ENCODE measurements around the gene TRIM62. TPM values are rescaled to one million over a fixed set of nuclear protein-coding genes. Genes with fewer than 3 reads are reported as not detected.
A peak's percentile ranks its signal among the peaks of the same experiment; 100 is the strongest.
"Not testable (repeated sequence)": the region's sequence is repeated elsewhere in the genome, so short reads cannot be mapped to it uniquely, and the experiment has no call there.

The TRIM62 gene
- total and polyA plus RNA-seq, 9 donors: 3.0 to 7.9 (median 6.1) TPM

DNA sequence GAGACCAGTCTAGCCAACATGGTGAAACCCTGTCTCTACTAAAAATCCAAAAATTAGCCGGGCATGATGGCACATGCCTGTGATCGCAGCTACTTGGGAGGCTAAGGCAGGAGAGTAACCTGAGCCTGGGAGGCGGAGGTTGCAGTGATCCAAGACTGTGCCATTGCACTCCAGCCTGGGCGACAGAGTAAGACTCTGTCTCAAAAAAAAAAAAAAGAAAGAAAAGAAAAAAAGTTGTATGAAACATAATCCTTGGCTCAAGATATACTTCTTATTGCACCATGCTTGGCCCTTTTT lies 81.8 kb downstream of the TRIM62 start:
- peaks cover 23% of the 10 kb centered on the region for H3K4me1 ChIP-seq (ENCODE audit: control insufficient read depth, insufficient read depth, low read length)

DNA sequence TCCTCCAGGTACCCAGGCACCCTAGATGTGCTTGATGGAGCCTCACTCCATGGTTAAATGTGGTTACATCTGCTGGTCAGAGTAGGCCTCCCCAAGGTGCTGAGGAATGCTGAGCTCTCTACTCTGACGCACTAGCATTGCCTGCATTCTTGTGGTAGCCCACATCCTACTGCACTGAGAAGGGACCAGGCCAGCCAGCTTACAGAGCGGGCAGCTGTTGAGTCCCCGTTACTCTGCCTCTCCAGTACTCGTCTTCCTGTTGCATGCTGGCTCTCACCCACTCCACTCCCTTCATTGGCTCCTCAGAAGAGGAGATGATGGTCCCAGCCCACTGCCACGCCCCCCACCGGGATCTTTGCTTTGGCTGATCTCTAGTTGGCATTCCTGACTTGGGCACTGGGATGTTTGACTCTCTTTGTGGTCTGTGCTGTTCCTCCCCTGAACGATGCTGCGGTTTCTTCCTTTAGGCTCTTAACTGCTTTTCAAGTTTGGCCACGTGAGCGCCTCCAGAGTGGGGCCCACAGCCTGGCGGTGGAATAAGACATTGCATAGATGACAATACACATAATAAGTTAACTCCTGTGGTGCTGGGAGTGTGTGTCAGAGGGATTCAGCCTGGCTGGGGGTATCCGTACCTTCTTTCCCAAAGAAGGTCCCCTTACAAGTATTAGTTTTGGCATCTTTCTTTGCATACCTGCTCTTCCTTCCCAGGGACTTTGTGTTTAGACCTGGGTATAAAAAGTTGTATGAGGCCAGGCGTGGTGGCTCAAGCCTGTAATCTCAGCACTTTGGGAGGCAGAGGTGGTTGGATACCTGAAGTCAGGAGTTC lies 82.3 kb downstream of the TRIM62 start:
- H3K27me3 ChIP-seq (ENCODE audit: control insufficient read depth, insufficient read depth, low read length): no peaks in the 10 kb centered on the region
- no peaks in the 10 kb centered on the region for H3K36me3 ChIP-seq (ENCODE audit: control insufficient read depth, insufficient read depth, low read length)
- H3K4me1 ChIP-seq (ENCODE audit: control insufficient read depth, insufficient read depth, low read length): peaks cover 23% of the 10 kb centered on the region
- H3K4me3 ChIP-seq (ENCODE audit: low read length): no peak overlapping the region
- H3K9me3 ChIP-seq (replicated peaks; ENCODE audit: control insufficient read depth, low read depth, low read length): no peaks in the 10 kb centered on the region
- H3K27ac ChIP-seq (ENCODE audit: low read length): peak overlapping the region; percentile 67
- WGBS (ENCODE audit: insufficient coverage): 38% methylated on average over 6 of the region's 13 CpGs
- DNase-seq: peak; percentile 71

More for the DNA sequence above, 81.8 kb downstream of the TRIM62 start:
- not testable (repeated sequence) for H3K27me3 ChIP-seq (ENCODE audit: control insufficient read depth, insufficient read depth, low read length); DNase-seq; H3K4me3 ChIP-seq (ENCODE audit: low read length); H3K9me3 ChIP-seq (replicated peaks; ENCODE audit: control insufficient read depth, low read depth, low read length); H3K27ac ChIP-seq (ENCODE audit: low read length); H3K36me3 ChIP-seq (ENCODE audit: control insufficient read depth, insufficient read depth, low read length)
- 82% methylated on average over 3 of the region's 4 CpGs for WGBS (ENCODE audit: insufficient coverage)

DNA sequence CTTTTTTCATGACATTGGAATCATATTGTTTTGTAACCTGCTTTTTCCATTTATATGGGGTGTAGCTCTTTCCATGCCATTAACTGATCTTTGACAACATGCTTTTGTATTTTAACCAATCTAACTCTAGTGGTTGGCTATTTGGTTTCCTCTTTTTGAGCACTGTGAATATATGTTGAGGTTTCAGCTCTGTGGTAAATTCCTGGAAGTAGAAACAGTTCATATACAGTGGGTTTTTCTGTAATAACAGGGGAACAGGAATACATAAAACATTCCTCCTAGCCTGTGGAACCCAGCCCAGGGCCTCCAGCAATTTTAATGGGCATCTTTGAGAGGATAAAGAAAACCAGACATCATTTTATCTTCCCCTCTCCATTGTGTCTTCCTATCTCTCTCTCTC lies 83.5 kb downstream of the TRIM62 start:
- no peak overlapping the region for H3K27ac ChIP-seq (ENCODE audit: low read length)
- H3K27me3 ChIP-seq (ENCODE audit: control insufficient read depth, insufficient read depth, low read length): no peaks in the 10 kb centered on the region
- no peak overlapping the region for H3K4me3 ChIP-seq (ENCODE audit: low read length)
- no peaks in the 10 kb centered on the region for H3K9me3 ChIP-seq (replicated peaks; ENCODE audit: control insufficient read depth, low read depth, low read length)
- H3K36me3 ChIP-seq (ENCODE audit: control insufficient read depth, insufficient read depth, low read length): no peaks in the 10 kb centered on the region
- H3K4me1 ChIP-seq (ENCODE audit: control insufficient read depth, insufficient read depth, low read length): peaks cover 23% of the 10 kb centered on the region
- DNase-seq: no peak

DNA sequence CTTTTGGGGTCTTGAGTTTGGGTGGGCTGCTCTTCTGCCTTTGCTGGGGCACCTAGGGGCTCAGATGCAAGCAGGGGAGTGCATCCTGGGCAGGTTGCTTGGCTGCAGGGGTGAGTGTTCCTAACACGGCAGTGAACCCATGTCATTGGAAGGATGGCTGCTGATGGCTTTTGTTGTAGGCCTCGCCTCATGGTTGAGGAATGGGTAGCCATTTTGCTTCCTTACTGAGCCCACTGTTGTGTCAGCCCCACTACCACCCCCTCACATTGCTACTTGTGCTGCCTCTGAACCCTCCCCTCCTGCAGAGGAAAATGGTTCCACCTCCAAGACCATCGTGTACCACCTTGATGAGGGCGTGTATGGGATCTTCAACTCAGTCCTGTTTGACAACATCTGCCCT lies 84.1 kb downstream of the TRIM62 start:
- Histone ChIP-seq H3K4me3 (ENCODE audit: low read length) (no peak overlapping the region), H3K27ac (ENCODE audit: low read length) (no peak overlapping the region), H3K4me1 (ENCODE audit: control insufficient read depth, insufficient read depth, low read length) (peaks cover 23% of the 10 kb centered on the region), H3K36me3 (ENCODE audit: control insufficient read depth, insufficient read depth, low read length) (no peaks in the 10 kb centered on the region), H3K27me3 (ENCODE audit: control insufficient read depth, insufficient read depth, low read length) (no peaks in the 10 kb centered on the region), H3K9me3 (replicated peaks; ENCODE audit: control insufficient read depth, low read depth, low read length) (no peaks in the 10 kb centered on the region)
- WGBS (ENCODE audit: insufficient coverage): no CpG with 5 or more reads among the region's 4 CpGs
- no peak for DNase-seq

DNA sequence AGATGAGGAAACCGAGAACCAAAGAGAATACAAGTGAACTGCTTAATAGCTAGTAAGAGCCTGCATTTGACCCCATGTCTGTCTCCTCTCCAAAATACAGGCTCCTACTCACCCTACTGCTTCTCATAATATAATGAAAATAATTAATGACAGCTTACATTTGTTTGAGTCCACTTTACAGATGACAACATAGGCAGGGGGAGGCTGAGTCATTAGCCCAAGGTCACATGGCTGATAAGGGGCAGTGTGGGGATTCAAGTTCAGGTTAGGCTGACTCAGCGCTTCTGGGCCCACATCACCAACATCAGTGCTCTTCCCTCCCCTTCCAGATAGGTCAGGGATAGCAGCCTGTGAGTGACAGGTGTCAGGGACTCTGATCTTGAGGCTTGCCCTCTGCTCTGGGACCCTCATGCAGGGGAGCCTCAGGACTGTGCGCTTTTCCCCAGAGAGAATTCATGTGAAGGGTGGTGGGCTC lies 84.7 kb downstream of the TRIM62 start:
- H3K27me3 ChIP-seq (ENCODE audit: control insufficient read depth, insufficient read depth, low read length): no peaks in the 10 kb centered on the region
- peaks cover 23% of the 10 kb centered on the region for H3K4me1 ChIP-seq (ENCODE audit: control insufficient read depth, insufficient read depth, low read length)
- 100% methylated on average over 1 of the region's 3 CpGs for WGBS (ENCODE audit: insufficient coverage)
- no peak overlapping the region for H3K27ac ChIP-seq (ENCODE audit: low read length)
- no peaks in the 10 kb centered on the region for H3K36me3 ChIP-seq (ENCODE audit: control insufficient read depth, insufficient read depth, low read length)
- H3K9me3 ChIP-seq (replicated peaks; ENCODE audit: control insufficient read depth, low read depth, low read length): no peaks in the 10 kb centered on the region
- H3K4me3 ChIP-seq (ENCODE audit: low read length): no peak overlapping the region
- no peak for DNase-seq

DNA sequence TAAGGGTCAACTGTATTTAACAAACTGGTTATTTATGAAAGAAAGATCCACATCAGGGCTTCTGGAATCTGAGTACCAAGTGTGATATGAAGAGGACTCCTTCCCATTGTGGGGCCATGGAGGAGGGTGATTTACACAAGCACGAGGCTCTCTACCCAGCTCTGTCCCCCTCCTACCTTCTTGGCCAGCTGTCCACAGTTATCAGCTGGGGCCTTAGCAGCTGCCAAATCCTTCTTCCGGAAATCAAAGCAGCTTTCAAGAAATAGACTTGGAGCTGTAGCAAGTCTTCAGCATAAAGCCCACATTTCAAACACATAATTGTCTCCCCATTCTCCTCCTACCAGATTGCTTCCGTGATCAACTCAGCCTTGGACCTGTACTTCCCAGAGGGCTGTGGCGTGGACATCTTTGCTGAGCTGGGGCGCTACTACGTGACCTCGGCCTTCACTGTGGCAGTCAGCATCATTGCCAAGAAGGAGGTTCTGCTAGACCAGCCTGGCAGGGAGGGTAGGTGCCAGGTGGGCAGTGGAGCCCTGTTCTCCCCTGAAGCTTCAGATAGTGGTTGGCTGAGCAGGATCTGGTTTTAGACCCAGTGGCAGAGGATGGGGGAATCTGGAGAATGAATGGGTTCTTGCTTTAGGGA lies 85.4 kb downstream of the TRIM62 start:
- H3K36me3 ChIP-seq (ENCODE audit: control insufficient read depth, insufficient read depth, low read length): no peaks in the 10 kb centered on the region
- no peaks in the 10 kb centered on the region for H3K9me3 ChIP-seq (replicated peaks; ENCODE audit: control insufficient read depth, low read depth, low read length)
- DNase-seq: peak; percentile 71
- H3K27me3 ChIP-seq (ENCODE audit: control insufficient read depth, insufficient read depth, low read length): no peaks in the 10 kb centered on the region
- H3K4me1 ChIP-seq (ENCODE audit: control insufficient read depth, insufficient read depth, low read length): peaks cover 23% of the 10 kb centered on the region
- 51% methylated on average over 7 of the region's 7 CpGs for WGBS (ENCODE audit: insufficient coverage)
- H3K4me3 ChIP-seq (ENCODE audit: low read length): no peak overlapping the region
- H3K27ac ChIP-seq (ENCODE audit: low read length): peak overlapping the region; percentile 73

Other genes with a start within 250 kb of the TRIM62 start
- 6.8 TPM for gene RNF19B, start 217.2 kb downstream of the TRIM62 start, total RNA-seq
- 10 to 100 TPM in 4 of 8 donors, 1 to 10 TPM in 4; 8.8 to 11.1 (median 10.0) TPM for gene RNF19B, start 217.2 kb downstream of the TRIM62 start, polyA plus RNA-seq (ENCODE audit: insufficient read depth in 1 of 8, insufficient read length in 8 of 8, low replicate concordance in 1 of 8)
- 123 TPM for gene AK2, start 145.2 kb downstream of the TRIM62 start, total RNA-seq
- 100 to 1,000 TPM; 116 to 155 (median 127) TPM for gene AK2, start 145.2 kb downstream of the TRIM62 start, polyA plus RNA-seq (ENCODE audit: insufficient read depth in 1 of 8, insufficient read length in 8 of 8, low replicate concordance in 1 of 8)
- gene AZIN2, start 100.9 kb downstream of the TRIM62 start, total RNA-seq: 5.3 TPM
- gene AZIN2, start 100.9 kb downstream of the TRIM62 start, polyA plus RNA-seq (ENCODE audit: insufficient read depth in 1 of 8, insufficient read length in 8 of 8, low replicate concordance in 1 of 8): 1 to 10 TPM; 3.8 to 6.4 (median 5.7) TPM
- gene ZNF362, start 74.4 kb upstream of the TRIM62 start, total RNA-seq: 16.1 TPM
- gene ZNF362, start 74.4 kb upstream of the TRIM62 start, polyA plus RNA-seq (ENCODE audit: insufficient read depth in 1 of 8, insufficient read length in 8 of 8, low replicate concordance in 1 of 8): 10 to 100 TPM; 29.2 to 44.1 (median 37.4) TPM
- gene A3GALT2, start 139.1 kb upstream of the TRIM62 start, total RNA-seq: not detected
- gene A3GALT2, start 139.1 kb upstream of the TRIM62 start, polyA plus RNA-seq (ENCODE audit: insufficient read depth in 1 of 8, insufficient read length in 8 of 8, low replicate concordance in 1 of 8): under 1 TPM in 2 of 8 donors, not detected in 6; 0.13 to 0.21 TPM
- gene PHC2, start 249.1 kb upstream of the TRIM62 start, total RNA-seq: 53.1 TPM
- 10 to 100 TPM; 63.0 to 77.9 (median 69.5) TPM for gene PHC2, start 249.1 kb upstream of the TRIM62 start, polyA plus RNA-seq (ENCODE audit: insufficient read depth in 1 of 8, insufficient read length in 8 of 8, low replicate concordance in 1 of 8)